HCT116 (cell line): ENCODE measurements around the gene NAA80. TPM values are rescaled to one million over a fixed set of nuclear protein-coding genes. Genes with fewer than 3 reads are reported as not detected.

ENCODE experiments used
- ATAC-seq: fragments of 200-7000 bp; cut with Tn5 transposase; 2 replicates; pipeline ENCODE4 v1.9.1; 2020; ENCODE audit warnings: mild to moderate bottlenecking, moderate library complexity
- BruUV-seq: library from RNA; stranded (reverse); fragments of 400-500 nt; replicated peaks from 2 replicates; lab custom pipeline; 2021; lab: Mats Ljungman, UMichigan
- CTCF ChIA-PET: fragments of 300-600 bp; sonication (Branson Sonifier 250); formaldehyde crosslinking; loops from one replicate; lab custom pipeline; 2021; ENCODE audit warnings: antibody characterized with exemption; lab: Charles Lee
- POLR2A ChIA-PET: fragments of 300-600, 350-600 bp; sonication (Branson Sonifier 250); formaldehyde crosslinking; loops from one replicate; lab custom pipeline; 2021; ENCODE audit warnings: antibody characterized with exemption; lab: Charles Lee
- RAD21 ChIA-PET, 2 experiments: fragments of 300-600 bp; sonication (Branson Sonifier 250); formaldehyde crosslinking; loops; one replicate each; lab custom pipeline; 2023; ENCODE audit warnings: low total read pairs in 2 of 2; ENCODE audit not compliant: uncharacterized antibody in 2 of 2, unreplicated experiment in 2 of 2, low non-redundant PET in 1 of 2; lab: Charles Lee
- DNase-seq: peaks from one replicate; pipeline ENCODE4 v3.0.0-alpha.2; 2010; ENCODE audit warnings: low read depth, low spot score
- H2AFZ ChIP-seq: fragments of 200-600 bp; shearing (Covaris generic), sonication (generic); 2 replicates; pipeline ENCODE4 v1.6.1; 2017; ENCODE audit warnings: low read depth, mixed run types, mixed read lengths, antibody characterized with exemption, low read length; ENCODE audit not compliant: poor library complexity, severe bottlenecking
- H3K27ac ChIP-seq: 2 replicates; pipeline ENCODE4 v1.5.1; 2012; ENCODE audit warnings: low read depth, low read length
- H3K27me3 ChIP-seq: fragments of 200-600 bp; sonication (generic); 2 replicates; pipeline ENCODE4 v1.6.1; 2016; ENCODE audit warnings: mixed run types, low read length, mixed read lengths; ENCODE audit not compliant: insufficient read depth
- H3K36me3 ChIP-seq, 2 experiments: fragments of 200-500 bp in 1 of 2; fragments of 200-600 bp in 1 of 2; sonication (Bioruptor generic) in 1 of 2; sonication (generic) in 1 of 2; 2 replicates each; pipeline versions ENCODE4 v1.5.1 to v1.6.1; 2014 to 2016; ENCODE audit warnings: low read length in 2 of 2, inconsistent platforms in 1 of 2, mixed read lengths in 1 of 2, mixed run types in 1 of 2; ENCODE audit not compliant: insufficient read depth in 2 of 2, control insufficient read depth in 1 of 2
- H3K4me1 ChIP-seq, 2 experiments: fragments of 200-600 bp in 1 of 2; sonication (generic) in 1 of 2; 2 replicates each; pipeline versions ENCODE4 v1.5.1 to v1.6.1; 2012 to 2017; ENCODE audit warnings: low read length in 2 of 2, inconsistent platforms in 1 of 2, mild to moderate bottlenecking in 1 of 2, mixed read lengths in 1 of 2, mixed run types in 1 of 2, moderate library complexity in 1 of 2; ENCODE audit not compliant: insufficient read depth in 2 of 2, control insufficient read depth in 1 of 2
- H3K4me2 ChIP-seq: fragments of 200-600 bp; sonication (generic); 2 replicates; pipeline ENCODE4 v1.6.1; 2017; ENCODE audit warnings: mixed run types, low read length, mixed read lengths
- H3K4me3 ChIP-seq, 2 experiments: fragments of 200-600 bp in 1 of 2; sonication (generic) in 1 of 2; replicated peaks in 1 of 2; 2 replicates each; pipeline ENCODE4 v1.5.1; 2011 to 2016; ENCODE audit warnings: low read length in 2 of 2, control low read depth in 1 of 2, low read depth in 1 of 2, mild to moderate bottlenecking in 1 of 2, mixed read lengths in 1 of 2, mixed run types in 1 of 2
- H3K79me2 ChIP-seq: fragments of 200-600 bp; sonication (generic); 2 replicates; pipeline ENCODE4 v1.6.1; 2017; ENCODE audit warnings: mild to moderate bottlenecking, mixed run types, low read length, moderate library complexity, mixed read lengths; ENCODE audit not compliant: insufficient read depth
- H3K9ac ChIP-seq: fragments of 200-600 bp; sonication (generic); 2 replicates; pipeline ENCODE4 v1.6.1; 2016; ENCODE audit warnings: low read length, mixed read lengths
- H3K9me2 ChIP-seq: fragments of 200-600 bp; sonication (generic), shearing (Covaris generic); 2 replicates; pipeline ENCODE4 v1.6.1; 2017; ENCODE audit warnings: mixed run types, mild to moderate bottlenecking, moderate library complexity; ENCODE audit not compliant: insufficient read depth
- H3K9me3 ChIP-seq, 2 experiments: fragments of 200-500 bp in 1 of 2; fragments of 200-600 bp in 1 of 2; sonication (Bioruptor generic) in 1 of 2; sonication (generic) in 1 of 2; 2 replicates each; pipeline ENCODE4 v1.6.1; 2014 to 2017; ENCODE audit warnings: low read length in 2 of 2, mixed read lengths in 2 of 2, inconsistent platforms in 1 of 2, low read depth in 1 of 2, mild to moderate bottlenecking in 1 of 2, mixed run types in 1 of 2, moderate library complexity in 1 of 2; ENCODE audit not compliant: control insufficient read depth in 1 of 2, insufficient read depth in 1 of 2
- H4K20me1 ChIP-seq: fragments of 200-600 bp; sonication (generic), shearing (Covaris generic); 2 replicates; pipeline ENCODE4 v1.6.1; 2017; ENCODE audit warnings: mixed run types, mild to moderate bottlenecking, moderate library complexity; ENCODE audit not compliant: insufficient read depth
- CBX3 ChIP-seq: IDR thresholded peaks from 2 replicates; pipeline ENCODE4 v1.6.1; 2012; ENCODE audit warnings: low read depth
- EGR1 ChIP-seq: IDR thresholded peaks from 2 replicates; pipeline ENCODE4 v1.6.1; 2012; ENCODE audit warnings: low read depth
- ELF1 ChIP-seq: IDR thresholded peaks from 2 replicates; pipeline ENCODE4 v1.6.1; 2012; ENCODE audit warnings: low read depth, borderline replicate concordance
- EZH2 ChIP-seq: fragments of 200-600 bp; sonication (generic); IDR thresholded peaks from 2 replicates; pipeline ENCODE4 v1.6.1; 2017; ENCODE audit warnings: antibody characterized with exemption, mixed run types
- EZH2phosphoT487 ChIP-seq: fragments of 200-600 bp; IDR thresholded peaks from 2 replicates; pipeline ENCODE4 v1.6.1; 2018; ENCODE audit warnings: antibody characterized with exemption, borderline replicate concordance
- JUND ChIP-seq: IDR thresholded peaks from 2 replicates; pipeline ENCODE4 v1.6.1; 2012
- POLR2A ChIP-seq: IDR thresholded peaks from 2 replicates; pipeline ENCODE4 v1.7.0; 2011; ENCODE audit warnings: borderline replicate concordance; ENCODE audit not compliant: insufficient read depth, insufficient read length; ENCODE audit errors: extremely low read depth
- POLR2AphosphoS5 ChIP-seq: IDR thresholded peaks from 2 replicates; pipeline ENCODE4 v1.6.1; 2011; ENCODE audit warnings: mild to moderate bottlenecking, low read depth, low read length, moderate library complexity
- RAD21 ChIP-seq: IDR thresholded peaks from 2 replicates; pipeline ENCODE4 v1.6.1; 2012; ENCODE audit warnings: low read depth, mild to moderate bottlenecking
- SIN3A ChIP-seq: IDR thresholded peaks from 2 replicates; pipeline ENCODE4 v1.6.1; 2012; ENCODE audit warnings: low read depth
- SP1 ChIP-seq: IDR thresholded peaks from 2 replicates; pipeline ENCODE4 v1.6.1; 2012; ENCODE audit warnings: low read depth
- SRF ChIP-seq: IDR thresholded peaks from 2 replicates; pipeline ENCODE4 v1.6.1; 2012; ENCODE audit warnings: low read depth
- TCF7L2 ChIP-seq: IDR thresholded peaks from 2 replicates; pipeline ENCODE4 v1.7.0; 2011; ENCODE audit warnings: borderline replicate concordance, inconsistent platforms; ENCODE audit not compliant: insufficient read depth, insufficient read length; ENCODE audit errors: extremely low read depth
- YY1 ChIP-seq: IDR thresholded peaks from 2 replicates; pipeline ENCODE4 v1.6.1; 2011; ENCODE audit warnings: low read length, low read depth, moderate library complexity, mild to moderate bottlenecking; ENCODE audit not compliant: insufficient replicate concordance; ENCODE audit errors: extremely low read depth
- ZBTB33 ChIP-seq: IDR thresholded peaks from 2 replicates; pipeline ENCODE4 v1.6.1; 2011; ENCODE audit warnings: mild to moderate bottlenecking, low read length, moderate library complexity; ENCODE audit not compliant: insufficient replicate concordance; ENCODE audit errors: extremely low read depth
- ZFX ChIP-seq: fragments of 450-650 bp; IDR thresholded peaks from 2 replicates; pipeline ENCODE4 v1.6.1; 2017
- ZNF274 ChIP-seq: fragments of 200-500 bp; sonication (Bioruptor generic); IDR thresholded peaks from 2 replicates; pipeline ENCODE4 v1.6.1; 2014; ENCODE audit warnings: mild to moderate bottlenecking, low read depth, low read length, inconsistent platforms
- intact Hi-C: fragments of 100-400 bp; cut with micrococcal nuclease; formaldehyde crosslinking; loops from 2 replicates; pipeline ENCODE4 v1.10.0; 2022
- total RNA-seq: library from RNA; stranded (reverse); gene quantifications from one replicate; pipeline ENCODE4 v1.2.1, GENCODE V29; 2021; ENCODE audit not compliant: unreplicated experiment
- TF ChIP-seq, protein P1 (sequence below): IDR thresholded peaks from 2 replicates; pipeline ENCODE4 v1.6.1; 2012
- TF ChIP-seq, protein P2 (sequence below): IDR thresholded peaks from 2 replicates; pipeline ENCODE4 v1.6.1; 2012; ENCODE audit warnings: low read depth

Gene NAA80
- total RNA-seq, 1 experiment from 2014 or later: 21.3 TPM

DNA sequence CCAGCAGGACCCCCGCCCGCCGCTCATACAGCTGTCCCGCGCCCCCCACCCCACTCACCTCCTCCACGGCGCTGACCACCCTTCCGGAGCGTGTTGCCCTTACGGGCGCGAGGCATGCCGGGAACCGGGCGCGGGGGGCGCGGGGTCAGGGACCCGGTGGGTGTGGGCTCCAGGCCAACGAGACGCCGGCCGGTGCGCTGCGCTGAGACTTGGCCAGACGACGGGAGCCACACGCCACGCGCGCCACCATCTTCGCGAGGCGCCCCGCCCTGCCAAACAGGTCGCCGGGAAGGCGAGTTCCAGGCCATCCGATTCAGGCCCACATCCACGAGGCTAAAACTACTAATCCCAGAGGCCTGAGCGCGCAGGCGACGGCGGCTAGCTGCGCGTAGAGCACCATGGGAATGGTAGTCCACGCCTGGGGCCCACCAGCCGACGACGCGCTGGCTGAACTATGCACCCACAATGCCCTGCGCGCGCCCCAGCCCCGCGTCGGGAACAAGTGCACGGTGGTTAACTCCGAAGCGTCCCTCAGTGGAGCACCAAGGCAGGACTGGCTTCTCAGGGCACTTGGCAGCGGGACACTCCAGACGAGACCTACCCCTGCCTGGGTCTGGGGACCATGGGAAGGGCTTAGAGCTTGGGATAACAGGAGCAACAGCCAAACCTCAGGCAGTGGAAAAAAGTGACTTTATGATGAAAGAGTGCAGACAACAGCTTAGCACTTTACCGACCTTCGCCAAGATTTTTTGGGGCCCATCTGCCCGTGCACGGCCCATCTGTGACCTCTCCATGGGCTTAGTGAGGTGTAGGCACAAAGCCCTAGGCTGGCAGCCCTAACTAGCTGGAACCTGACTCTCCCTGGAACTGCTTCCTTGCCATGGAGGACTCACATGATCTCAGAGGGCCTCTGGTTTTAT is 6.8 kb downstream of the NAA80 start, which contains the start of gene IFRD2:
Gene IFRD2 (minus strand): TSS at position 271 of the 920 bp plus-strand sequence. CDS start 155 bp downstream, at position 116.
- Histone ChIP-seq H2AFZ (no peak within 1 kb of the TSS), H3K9ac (peak within 1 kb of the TSS; percentile 99), H3K27me3 (no peaks in the 10 kb centered on the region), H3K4me1 (peaks cover 11 to 17% of the 10 kb centered on the region in 2 experiments), H3K79me2 (peaks cover 42% of the 10 kb centered on the region), H3K27ac (peak within 1 kb of the TSS; percentile 95), H4K20me1 (no peaks in the 10 kb centered on the region), H3K36me3 (peaks cover 20 to 34% of the 10 kb centered on the region in 2 experiments), H3K9me3 (no peaks in the 10 kb centered on the region), H3K4me3 (peak within 1 kb of the TSS; percentile 98 to 99), H3K4me2 (peak within 1 kb of the TSS; percentile 85), H3K9me2 (no peaks in the 10 kb centered on the region)
- DNase-seq (peak; percentile 96), ATAC-seq (peak; percentile 94)
- POLR2A ChIA-PET: interaction anchor here (1.0 to 1.8 kb wide), 9 partner anchors 8 to 57 kb away, joined by 3 to 7 read pairs (median 4); partner anchors contain the start of genes GNAI2 and HYAL1
- intact Hi-C loops: no loop called here
- TSS peak; percentile 99 for BruUV-seq
- TF ChIP-seq SIN3A: no peak
- no peak for TF ChIP-seq EZH2phosphoT487
- TF ChIP-seq CBX3: no peak
- no peak for TF ChIP-seq EGR1
- TF ChIP-seq, protein P1, sequence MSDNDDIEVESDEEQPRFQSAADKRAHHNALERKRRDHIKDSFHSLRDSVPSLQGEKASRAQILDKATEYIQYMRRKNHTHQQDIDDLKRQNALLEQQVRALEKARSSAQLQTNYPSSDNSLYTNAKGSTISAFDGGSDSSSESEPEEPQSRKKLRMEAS: no peak
- TF ChIP-seq, protein P2, sequence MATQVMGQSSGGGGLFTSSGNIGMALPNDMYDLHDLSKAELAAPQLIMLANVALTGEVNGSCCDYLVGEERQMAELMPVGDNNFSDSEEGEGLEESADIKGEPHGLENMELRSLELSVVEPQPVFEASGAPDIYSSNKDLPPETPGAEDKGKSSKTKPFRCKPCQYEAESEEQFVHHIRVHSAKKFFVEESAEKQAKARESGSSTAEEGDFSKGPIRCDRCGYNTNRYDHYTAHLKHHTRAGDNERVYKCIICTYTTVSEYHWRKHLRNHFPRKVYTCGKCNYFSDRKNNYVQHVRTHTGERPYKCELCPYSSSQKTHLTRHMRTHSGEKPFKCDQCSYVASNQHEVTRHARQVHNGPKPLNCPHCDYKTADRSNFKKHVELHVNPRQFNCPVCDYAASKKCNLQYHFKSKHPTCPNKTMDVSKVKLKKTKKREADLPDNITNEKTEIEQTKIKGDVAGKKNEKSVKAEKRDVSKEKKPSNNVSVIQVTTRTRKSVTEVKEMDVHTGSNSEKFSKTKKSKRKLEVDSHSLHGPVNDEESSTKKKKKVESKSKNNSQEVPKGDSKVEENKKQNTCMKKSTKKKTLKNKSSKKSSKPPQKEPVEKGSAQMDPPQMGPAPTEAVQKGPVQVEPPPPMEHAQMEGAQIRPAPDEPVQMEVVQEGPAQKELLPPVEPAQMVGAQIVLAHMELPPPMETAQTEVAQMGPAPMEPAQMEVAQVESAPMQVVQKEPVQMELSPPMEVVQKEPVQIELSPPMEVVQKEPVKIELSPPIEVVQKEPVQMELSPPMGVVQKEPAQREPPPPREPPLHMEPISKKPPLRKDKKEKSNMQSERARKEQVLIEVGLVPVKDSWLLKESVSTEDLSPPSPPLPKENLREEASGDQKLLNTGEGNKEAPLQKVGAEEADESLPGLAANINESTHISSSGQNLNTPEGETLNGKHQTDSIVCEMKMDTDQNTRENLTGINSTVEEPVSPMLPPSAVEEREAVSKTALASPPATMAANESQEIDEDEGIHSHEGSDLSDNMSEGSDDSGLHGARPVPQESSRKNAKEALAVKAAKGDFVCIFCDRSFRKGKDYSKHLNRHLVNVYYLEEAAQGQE: no peak
- peak; percentile 56 for TF ChIP-seq POLR2A
- TF ChIP-seq POLR2AphosphoS5: peak; percentile 87; the same call in 1 of the 2 replicates
- no peak for TF ChIP-seq JUND
- TF ChIP-seq RAD21: no peak
- peak; percentile 28 for TF ChIP-seq ZBTB33
- TF ChIP-seq ZFX: peak; percentile 13; the same call in 1 of the 2 replicates
- no peak for TF ChIP-seq ZNF274
- no peak for TF ChIP-seq EZH2
- TF ChIP-seq TCF7L2: no peak
- no peak for TF ChIP-seq SP1
- TF ChIP-seq YY1: peak; percentile 91
- TF ChIP-seq SRF: no peak
- TF ChIP-seq ELF1: no peak
- RAD21 ChIA-PET: interaction anchor here (0.7 to 0.9 kb wide), 2 partner anchors 29 to 98 kb away, joined by 3 to 4 read pairs; no protein-coding TSS in a partner anchor
- CTCF ChIA-PET: interaction anchor here (1.2 to 1.9 kb wide), 6 partner anchors 18 to 66 kb away, joined by 3 to 8 read pairs (median 6); no protein-coding TSS in a partner anchor
